HG03103 (cell line): ENCODE results near the gene TLL1.

Experiments used
- ATAC-seq: cut with Tn5 transposase; IDR thresholded peaks from one replicate; pipeline ENCODE4 v1.9.1; 2021; ENCODE audit warnings: low read depth; ENCODE audit not compliant: unreplicated experiment

Gene TLL1

GRCh38 chr4:166134285-166134684, 261.2 kb downstream of the TLL1 start:
- ATAC-seq: no peak

GRCh38 chr4:166140951-166141350, 267.9 kb downstream of the TLL1 start:
- no peak for ATAC-seq

- no peak for ATAC-seq
Observed at GRCh38 chr4:166143227-166143626, 270.2 kb downstream of the TLL1 start.

DNA sequence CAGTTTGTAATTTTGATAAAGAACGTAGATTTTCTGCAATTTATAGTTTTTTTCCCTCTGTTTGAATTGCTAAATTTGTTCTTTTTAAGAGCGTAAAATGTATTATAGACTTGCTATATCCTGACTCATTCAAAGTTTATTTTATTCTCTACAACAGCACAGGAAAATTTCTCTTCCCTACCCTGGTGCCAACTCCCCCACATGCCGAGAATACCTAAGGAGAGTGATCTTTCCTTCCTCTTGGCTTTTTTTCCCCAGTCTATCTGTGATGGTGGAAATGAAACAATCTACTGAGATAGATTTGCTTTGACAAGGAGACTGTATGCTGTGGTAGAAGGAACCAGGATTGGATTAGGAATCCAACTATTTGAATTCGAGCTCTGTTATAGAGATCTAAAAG, 271.6 kb downstream of the TLL1 start:
- ATAC-seq: no peak

- ATAC-seq: no peak
Observed at GRCh38 chr4:166146806-166147540, 273.9 kb downstream of the TLL1 start.
